ENCODE measurements around the gene UBR2.
"Not testable (repeated sequence)": the region's sequence is repeated elsewhere in the genome, so short reads cannot be mapped to it uniquely, and the experiment has no call there.

UBR2 gene

DNA sequence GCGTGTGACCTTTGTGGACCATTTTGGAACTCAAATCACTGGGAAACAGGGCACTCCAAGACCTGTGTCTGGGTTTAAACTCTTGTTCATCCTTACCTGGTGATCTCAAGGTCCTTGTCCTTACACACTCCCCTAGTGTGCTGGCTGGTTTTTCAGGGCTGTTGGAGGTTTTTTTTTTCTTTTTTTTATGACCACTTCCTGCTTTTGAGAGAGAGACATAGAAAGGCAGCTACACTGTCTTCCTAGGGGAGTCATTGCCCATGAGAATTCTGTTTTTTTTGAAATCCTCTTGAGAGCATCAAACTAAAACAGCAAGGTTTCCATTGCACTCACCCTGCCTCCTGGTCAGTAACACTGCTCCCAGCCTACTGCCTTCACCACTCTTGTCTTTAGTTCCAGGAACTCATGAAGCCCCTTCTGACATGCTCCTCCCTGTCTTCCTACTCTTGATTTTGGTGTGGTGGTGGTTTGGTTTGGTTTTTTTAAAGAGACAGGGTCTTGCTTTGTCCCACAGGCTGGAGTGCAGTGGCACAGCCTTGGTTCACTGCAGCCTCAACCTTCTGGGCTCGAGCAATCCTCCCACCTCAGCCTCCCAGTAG is 130.0 kb downstream of the UBR2 start:
- DNase-seq (ENCODE audit: low read depth), result no peak

DNA sequence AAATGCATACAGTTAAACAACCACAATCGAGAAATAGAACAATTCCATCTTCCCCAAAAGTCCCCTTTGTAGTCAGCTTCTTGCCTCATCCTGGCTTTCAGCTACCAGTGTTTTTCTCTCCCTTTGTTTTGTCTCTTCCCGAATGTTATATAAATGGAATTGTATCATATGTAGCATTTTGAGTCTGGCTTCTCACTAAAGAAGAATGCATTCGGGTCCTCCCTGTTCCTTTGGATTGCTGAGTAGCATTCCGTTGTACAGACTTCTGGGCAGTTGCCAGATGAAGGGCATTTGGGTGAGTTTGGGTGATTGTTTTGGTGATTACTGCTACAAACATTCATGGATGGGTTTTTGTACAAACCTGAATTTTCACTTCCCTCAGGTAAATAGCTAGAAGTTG is 130.8 kb downstream of the UBR2 start:
- DNase-seq (ENCODE audit: low read depth), result no peak

DNA sequence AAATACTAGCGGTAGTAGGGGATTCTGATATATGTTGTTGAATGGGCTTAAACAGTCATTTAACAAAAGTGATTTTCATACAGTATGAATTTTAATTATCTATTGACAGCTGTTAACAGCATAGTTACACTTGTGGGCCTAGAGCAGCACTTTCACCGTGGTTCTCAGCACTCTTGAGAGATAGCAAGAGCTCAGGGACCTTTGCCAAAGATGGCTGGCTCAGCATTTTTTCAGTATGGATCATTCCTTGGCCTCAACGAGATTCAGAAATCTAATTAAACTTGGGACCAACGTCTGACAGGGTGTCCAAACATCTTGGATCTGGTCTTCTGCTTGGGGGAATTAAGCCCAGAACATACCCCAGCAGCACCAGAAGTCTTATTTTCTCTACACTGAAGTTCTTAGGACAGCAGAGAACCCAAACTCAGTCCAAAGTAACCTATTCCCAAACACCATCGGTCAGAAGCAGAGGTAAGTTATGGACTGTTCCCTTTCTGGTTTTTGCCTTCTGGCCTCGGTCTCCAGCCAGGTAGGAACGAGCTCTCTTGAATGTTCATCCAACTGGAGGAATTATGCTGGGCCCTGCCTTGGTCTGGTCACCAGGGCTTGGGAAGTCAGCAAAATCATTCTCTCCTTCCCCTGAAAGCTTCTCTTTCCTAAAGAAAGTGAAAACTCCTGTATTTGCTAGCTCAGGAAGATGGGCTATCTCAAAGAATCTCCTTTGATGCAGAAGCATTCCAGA is 132.9 kb downstream of the UBR2 start:
- DNase-seq (ENCODE audit: low read depth), result no peak

DNA sequence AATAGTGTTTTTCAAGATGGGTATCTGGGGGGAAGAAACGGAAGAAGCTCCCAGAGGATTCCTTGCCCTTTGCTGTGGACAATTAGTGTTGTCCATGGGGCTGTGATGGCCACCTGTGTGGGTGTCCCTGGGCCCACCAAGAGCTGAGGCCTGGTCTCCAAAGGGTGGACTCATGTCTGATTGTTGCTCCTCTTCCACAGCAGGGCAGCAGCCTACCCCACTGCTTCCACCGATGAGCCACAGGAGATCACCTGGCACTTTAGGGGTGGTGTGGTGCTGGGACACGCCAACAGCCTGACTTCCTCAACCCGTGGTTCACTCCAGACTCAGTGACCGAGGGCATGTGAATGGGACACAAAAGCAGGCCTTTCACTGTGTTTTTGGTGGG is 133.4 kb downstream of the UBR2 start:
- DNase-seq (ENCODE audit: low read depth), result no peak

DNA sequence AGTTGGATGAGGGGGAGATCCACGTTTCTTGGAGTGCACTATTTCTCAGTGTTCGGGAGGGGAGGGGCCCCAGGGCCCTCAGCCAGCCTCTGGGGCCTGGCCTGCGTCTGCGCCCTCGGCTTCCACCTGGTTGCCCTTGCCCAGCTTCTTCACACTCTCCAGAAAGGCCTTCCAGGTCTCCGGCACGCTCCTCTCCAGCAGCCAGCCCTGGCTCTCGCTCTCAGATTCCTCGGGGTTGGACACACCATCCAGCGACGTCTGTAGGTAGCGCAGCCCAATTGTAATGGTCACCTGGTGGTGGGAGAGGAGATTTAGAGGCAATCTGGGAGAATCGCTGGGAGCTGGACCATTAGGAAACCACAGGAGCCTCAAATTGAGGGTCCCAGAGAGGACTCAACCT is 134.4 kb downstream of the UBR2 start:
- no peak for DNase-seq (ENCODE audit: low read depth)

DNA sequence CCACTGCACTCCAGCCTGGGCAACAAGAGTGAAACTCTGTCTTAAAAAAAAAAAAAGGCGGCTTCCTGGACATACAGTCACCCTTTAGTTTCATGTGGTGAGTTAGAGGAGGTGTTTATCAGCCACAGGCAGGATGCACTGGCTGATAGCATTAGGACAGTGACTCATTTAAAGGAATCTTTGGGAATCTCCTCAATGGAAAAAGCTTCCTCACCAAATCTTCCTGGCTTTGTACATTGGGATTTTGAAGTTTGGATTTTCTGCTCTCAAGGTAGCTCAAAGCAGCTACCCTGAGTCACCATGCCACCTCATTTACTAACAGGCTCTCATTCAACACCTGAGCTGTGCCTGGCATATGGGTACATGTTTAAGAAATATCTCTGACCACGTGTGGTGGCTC is 138.4 kb downstream of the UBR2 start:
- DNase-seq (ENCODE audit: low read depth), result no peak

DNA sequence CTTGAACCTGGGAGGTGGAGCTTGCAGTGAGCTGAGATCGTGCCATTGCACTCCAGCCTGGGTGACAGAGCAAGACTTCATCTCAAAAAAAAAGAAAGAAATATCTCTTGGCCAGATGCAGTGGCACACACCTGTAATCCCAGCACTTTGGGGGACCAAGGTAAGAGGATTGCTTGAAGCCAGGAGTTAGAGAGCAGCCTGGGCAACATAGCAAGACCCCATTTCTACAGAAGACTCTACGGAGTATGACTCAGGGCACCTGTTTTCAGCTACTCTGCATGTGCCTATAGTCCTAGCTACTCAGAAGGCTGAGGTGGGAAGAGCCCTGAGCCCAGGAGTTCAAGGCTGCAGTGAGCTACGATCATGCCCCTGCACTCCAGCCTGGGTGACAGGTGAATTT is 139.0 kb downstream of the UBR2 start:
- DNase-seq (ENCODE audit: low read depth), result not testable (repeated sequence)

DNA sequence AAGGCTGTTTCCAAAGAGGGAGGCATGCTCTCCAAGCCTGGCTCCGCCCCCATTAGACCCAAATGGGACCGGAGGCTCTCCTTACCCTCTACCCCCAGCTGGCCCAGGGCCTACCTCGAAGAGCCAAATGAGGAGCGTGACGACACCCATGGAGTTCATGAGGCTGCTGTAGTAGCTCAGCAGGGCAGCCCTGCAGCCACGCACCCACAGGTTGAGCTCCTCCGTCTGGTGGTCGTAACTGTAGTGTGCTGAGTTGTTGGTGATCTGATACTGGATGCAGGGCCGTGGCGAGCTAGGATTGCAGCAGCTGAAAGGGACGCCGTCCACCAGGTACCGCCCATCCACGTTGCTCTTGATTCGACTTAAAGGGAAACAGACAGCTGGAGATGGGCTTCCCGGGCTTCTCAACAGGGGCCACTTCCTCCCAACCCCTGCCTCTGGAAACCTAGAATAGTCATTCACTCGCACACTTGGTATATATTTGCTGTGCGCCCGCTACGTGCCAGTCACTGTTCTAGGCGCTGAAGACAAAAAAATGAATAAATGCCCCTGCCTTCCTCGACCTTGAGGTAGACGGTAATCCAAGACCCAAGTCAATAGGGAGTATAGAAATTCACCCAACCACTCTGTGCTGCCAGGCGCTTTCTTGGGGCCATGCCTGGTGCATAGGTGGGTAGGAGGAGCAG is 140.6 kb downstream of the UBR2 start:
- no peak for DNase-seq (ENCODE audit: low read depth)

DNA sequence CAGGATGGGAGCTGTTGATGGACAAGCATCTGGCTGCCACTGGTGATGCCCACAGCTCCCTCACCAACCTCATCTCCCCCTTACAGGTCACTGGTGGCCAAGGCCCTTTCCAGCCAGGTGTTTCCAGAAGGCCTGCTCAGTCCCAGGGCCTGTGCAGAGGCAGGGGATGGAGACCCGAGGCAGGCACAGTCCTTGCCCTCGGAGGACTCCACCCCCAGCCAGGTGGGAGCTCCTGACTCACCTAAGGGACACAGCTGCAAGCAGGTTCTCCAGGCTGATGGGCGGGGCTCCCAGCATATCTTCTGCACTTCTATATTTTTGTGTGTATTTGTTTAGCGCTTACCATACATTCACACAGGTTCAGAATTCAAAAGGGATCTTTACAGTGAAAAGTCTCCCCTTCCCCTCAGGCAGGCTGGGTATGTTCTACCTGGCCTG is 141.1 kb downstream of the UBR2 start:
- DNase-seq (ENCODE audit: low read depth), result no peak

DNA sequence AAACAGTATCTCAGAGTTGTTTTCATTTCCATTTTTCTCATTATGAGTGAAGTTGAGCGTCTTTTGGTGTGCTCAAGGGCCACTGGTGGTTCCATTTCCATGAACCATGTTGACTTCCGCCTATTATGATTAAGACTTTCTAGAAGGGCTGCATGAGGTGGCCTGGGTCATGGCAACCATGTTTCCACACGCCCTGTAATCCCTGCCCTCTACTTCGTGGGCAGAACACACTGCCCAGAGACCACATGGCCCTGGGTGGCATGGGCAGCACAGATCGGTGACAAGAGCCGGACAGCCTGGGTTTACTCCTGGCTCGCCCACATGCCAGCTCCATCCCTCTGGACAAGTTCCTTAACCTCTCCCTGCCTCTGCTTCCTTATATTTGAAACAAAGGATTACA is 143.8 kb downstream of the UBR2 start:
- no peak for DNase-seq (ENCODE audit: low read depth)

DNA sequence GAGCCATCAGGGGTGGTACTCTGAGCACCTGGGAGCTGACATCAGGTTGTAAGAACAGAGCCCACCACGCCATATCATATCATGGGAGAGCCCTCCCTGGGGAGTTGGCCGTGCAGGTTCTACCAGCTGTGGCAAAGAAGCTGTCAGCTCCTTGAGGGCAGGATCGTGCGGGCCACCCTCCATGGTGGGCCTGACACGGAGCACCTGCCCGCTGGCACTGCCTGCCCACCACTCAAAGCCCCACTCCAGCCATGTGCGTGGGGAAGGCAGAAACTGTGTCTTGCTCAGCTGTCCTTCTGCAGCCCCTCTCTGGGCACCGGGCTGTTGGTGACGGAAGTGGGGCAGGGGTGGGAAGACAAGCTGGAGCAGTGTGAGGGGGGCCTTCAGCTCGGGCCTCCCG is 144.3 kb downstream of the UBR2 start:
- DNase-seq (ENCODE audit: low read depth), result no peak

DNA sequence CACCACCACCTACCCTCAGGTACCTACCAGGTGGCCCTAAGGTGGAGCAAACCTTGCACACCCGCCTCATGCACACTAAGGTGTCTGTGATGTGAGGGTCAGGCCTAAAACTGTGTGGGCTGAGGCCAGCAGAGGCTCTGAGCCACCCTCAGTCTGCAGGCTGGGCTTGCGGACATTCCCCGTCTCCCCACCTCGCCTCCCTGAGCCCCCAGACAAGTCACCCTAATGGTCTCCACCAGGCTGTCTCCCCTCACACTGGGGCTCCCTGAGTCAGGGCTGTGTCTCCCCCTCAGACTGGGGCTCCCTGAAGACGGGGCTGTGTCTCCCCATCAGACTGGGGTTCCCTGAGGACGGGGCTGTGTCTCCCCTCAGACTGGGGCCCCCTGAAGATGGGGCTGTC is 146.0 kb downstream of the UBR2 start:
- no peak for DNase-seq (ENCODE audit: low read depth)

DNA sequence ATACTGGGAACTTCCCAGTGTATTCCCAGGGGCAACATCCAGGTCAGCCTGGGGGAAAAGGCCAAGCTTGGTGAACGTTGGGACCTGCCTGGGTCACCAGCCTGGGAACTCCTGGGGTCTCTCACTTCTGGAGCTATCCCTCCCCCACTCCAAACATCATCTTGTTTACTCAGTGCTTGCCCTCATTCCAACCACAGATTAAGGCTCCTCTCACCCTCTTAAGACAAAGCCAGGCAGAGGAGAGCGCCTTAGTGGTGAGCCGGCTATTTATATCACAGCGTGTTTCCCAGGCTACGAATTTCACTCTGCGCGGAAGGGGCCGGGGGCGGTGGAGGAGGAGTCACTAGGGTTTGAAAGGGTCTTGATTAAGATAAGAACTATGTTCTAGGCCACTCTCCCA is 146.5 kb downstream of the UBR2 start:
- DNase-seq (ENCODE audit: low read depth), result no peak

DNA sequence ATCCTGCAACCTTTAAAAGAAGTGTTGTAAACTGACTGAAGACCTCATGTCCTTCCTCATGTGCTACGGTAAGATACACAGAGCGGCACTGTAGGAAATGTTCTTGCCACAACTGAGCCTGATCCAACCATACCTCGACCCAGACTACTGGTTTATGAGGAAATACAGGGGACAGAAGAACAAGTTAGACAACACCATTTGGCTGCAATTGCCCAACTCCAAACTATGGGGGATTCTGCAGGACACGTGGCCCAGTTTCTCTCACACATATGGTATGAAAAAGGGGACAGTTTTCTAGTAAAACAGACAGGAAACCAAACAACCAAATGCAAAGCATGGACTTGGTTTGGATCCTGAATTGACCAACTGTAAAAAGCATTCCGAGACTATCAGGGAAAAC is 148.1 kb downstream of the UBR2 start:
- DNase-seq (ENCODE audit: low read depth), result no peak

DNA sequence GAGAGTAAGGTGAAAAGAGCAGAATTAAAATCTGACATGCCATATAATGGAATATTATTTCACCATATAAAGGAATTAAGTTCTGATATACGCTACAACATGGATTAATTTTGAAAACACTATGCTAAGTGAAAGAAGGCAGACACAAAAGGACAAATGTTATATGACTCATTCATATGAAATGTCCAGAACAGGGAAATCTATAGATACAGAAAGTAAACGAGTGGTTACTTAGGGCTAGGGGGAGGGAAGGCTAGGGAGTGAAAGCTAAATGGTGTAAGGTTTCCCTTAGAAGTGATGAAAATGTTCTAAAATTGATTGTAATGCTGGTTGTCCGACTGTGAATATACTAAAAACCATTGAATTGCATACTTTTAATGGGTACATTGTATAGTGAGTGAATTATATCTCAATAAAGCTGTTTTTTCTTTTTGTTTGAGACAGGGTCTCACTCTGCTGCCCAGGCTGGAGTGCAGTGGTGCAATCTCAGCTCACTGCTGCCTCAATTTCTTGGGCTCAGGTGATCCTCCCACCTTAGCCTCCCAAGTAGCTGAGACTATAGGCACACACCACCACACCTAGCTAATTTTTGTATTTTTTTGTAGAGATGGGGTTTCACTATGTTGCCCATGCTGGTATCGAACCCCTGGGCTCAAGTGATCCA is 150.4 kb downstream of the UBR2 start:
- no peak for DNase-seq (ENCODE audit: low read depth)

DNA sequence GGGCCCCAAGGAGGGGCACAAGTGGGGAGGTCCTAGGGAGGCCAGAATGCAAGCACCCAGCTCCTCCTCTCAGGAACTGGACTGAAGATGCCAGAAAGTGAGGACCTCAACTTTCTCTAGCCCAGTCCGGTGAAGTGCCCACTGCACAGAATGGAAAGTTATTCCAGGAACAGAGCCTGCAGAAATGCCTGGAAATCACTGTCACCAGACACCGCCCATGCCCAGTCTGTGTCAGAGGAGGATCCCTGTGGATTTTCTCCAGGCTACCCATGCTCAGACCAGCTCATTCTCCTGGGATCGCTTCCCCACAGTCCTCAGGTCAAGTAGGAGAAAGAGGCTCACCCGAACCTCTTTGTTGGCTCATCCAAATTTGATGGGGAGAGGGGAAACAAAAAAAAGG is 152.0 kb downstream of the UBR2 start:
- no peak for DNase-seq (ENCODE audit: low read depth)

DNA sequence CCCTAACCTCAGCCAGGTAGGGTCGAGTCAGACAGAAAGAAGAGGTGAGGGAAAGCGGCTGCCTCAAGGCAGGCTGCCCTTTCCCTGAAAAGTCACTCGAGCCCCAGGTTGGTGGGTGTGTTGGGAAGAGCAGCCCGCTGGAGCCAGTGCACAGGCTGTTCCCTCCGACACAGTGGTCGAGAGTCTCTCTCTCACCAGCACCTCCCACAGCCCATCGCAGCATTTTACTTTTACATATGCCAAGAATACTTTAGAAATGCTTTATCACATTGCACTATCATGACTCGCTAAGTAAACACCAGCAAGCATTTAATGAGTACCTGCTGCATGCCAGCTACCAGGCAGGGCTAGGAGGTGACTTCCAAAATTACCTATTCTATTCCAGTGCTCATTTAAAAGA is 156.9 kb downstream of the UBR2 start:
- no peak for DNase-seq (ENCODE audit: low read depth)

DNA sequence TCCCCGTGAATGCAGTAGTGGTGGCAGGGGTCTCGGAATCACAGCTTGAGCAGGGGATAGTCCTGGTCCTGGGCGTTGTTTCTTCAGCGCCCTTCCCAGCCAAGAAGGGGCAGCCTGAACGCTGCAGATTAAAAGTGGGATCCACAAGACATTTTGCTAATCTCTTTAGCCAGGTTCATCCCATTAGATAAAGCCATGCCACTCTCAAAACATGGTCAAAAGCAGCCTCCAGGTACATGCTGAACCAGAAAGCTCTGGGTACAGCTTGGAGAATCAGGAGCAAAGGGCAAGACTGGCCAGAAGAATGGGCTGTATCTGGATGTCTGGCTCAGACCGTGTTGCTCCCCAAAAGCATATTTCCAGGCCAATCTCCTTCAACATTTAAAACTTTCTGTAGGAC is 158.7 kb downstream of the UBR2 start, which contains the start of gene PRPH2:
TSS of gene PRPH2 (minus strand) at position 101 of the 400 bp plus-strand sequence. CDS start 263 bp downstream, outside the sequence.
- DNase-seq (ENCODE audit: low read depth), result no peak

DNA sequence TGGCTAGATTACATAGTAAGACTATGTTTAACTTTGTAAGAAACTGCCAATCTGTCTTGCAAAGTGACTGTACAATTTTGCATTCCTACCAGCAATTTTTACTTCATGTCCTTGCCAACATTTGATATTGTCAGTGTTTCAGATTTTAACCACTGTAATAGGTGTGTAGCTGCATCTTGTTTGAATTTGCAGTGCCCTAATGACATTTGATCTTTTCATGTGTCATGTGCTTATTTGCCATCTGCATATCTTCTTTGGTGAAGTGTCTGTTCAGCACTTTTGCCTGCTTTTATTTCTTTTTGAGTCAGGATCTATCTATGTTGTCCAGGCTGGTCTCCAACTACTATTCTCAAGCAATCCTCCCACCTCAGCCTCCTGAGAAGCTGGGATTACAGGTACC is 161.0 kb downstream of the UBR2 start:
- no peak for DNase-seq (ENCODE audit: low read depth)

DNA sequence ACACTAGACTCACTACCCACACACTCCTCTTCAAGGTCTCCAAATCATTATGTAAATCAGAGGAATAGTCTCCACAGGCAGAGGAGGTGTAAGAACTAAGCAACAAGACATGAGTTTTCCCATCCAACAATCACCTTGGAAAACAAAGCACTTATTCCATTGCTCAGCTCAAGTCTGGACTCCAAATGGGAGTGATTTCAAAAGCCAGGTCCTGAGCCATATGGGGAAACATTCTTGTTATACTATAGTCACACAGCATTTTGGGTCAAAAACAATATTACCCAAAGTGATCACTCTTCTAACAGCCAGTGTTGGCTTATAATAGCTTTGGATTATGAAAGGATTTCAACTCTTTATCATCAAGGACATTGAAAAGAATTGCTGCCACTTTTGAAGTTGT is 162.2 kb downstream of the UBR2 start:
- DNase-seq (ENCODE audit: low read depth), result no peak

DNA sequence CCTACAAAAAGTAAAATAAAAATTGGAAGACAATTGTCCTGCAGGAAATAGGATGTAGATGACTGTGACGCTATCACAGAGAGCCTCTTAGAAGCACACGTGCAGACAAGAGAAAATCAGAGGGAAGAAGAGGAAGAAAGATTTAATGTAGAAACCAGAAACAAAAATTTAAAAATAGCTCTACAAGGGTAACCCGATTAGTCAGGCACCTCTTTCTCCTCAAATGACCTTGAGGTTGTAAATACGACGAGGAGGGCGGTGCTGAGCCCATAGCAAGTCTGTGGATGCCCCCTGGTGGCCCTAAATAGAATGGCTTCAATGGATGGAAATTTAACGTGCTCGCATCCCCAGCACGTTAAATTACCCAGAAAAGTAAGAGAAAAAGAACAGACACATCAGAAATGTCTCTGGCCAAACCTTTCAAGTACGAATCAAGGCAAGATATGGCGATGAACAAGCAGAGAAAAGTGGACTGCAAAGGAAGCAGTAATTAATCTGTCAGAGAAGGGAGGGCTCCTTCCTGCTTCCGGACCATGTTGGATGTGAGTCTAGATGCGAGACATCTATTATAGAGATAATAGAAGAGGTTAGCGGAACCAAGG is 162.8 kb downstream of the UBR2 start:
- DNase-seq (ENCODE audit: low read depth), result peak; percentile 34

DNA sequence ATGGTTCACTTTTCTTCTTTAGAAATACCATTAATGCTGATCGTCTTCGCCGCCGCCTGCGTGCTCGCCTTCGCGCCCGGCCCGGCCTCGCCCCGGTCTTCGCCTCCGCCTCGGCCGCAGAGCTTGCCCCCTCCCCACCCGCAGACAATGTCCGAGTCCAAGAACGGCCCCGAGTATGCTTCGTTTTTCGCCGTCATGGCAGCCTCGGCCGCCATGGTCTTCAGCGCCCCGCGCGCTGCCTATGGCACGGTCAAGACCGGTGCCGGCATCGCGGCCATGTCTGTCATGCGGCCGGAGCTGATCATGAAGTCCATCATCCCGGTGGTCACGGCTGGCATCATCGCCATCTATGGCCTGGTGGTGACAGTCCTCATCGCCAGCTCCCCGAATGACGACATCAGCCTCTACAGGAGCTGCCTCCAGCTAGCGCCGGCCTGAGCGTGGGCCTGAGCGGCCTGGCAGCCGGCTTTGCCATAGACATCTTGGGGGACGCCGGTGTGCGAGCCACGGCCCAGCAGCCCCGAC is 163.3 kb downstream of the UBR2 start:
- no peak for DNase-seq (ENCODE audit: low read depth)
